C4-2B (cell line): Measurements from ENCODE around the gene PLA2G3.
A peak's percentile ranks its signal among the peaks of the same experiment; 100 is the strongest.

Experiments
- H3K27ac ChIP-seq: fragments of 450-650 bp; 2 replicates; pipeline ENCODE4 v1.5.1; 2017
- CTCF ChIP-seq: fragments of 450-650 bp; conservative IDR thresholded peaks from 2 replicates; pipeline ENCODE4 v1.5.1; 2017; ENCODE audit warnings: mild to moderate bottlenecking
- ZFX ChIP-seq: fragments of 450-650 bp; IDR thresholded peaks from 2 replicates; pipeline ENCODE4 v1.6.1; 2017

PLA2G3 gene

DNA sequence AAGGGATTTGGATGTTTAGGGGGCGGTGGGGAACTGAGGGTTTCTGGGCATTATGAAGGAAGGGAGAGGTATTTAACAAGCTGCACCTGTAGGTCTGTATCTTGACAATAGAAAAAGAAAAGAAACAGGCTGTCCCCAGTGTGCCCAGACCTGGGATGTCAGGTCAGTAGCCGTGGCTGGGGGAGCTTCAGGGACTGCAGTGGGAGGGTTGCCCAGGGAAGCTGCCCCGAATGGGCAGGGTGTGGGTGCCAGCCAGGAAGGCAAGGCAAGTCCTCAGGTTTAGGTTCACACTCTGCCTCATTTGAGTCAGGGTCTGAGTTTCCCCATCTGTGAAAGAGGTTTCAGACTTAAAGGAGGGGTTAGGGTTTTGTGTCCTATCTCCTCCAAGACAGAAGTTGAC is 16.0 kb downstream of the PLA2G3 start:
- TF ChIP-seq ZFX, result no peak
- no peak for TF ChIP-seq CTCF
- H3K27ac ChIP-seq, result no peak overlapping the region

DNA sequence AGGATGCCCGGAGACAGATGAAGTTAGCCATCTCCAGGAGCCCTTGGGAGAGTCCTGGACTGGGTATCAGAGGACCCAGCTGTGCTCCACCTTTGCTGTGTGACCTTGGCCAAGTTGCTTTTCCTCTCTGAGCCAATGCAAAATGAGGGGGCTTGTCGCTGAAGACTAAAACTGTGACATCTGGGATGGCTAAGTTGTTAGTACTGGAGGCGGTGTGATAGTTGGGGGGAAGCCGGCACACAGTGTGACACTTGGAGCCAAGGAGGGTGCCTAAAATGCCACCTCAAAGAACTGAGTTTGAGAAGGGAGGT is 17.1 kb downstream of the PLA2G3 start:
- H3K27ac ChIP-seq, result peak overlapping the region; percentile 80
- TF ChIP-seq ZFX (no peak), CTCF (no peak)

- H3K27ac ChIP-seq, result peak within 1 kb of the TSS; percentile 80
- TF ChIP-seq ZFX (0 out of 2 replicates have a peak, but pooled peaks have one; percentile 24), CTCF (no peak)
Observed at GRCh38 chr22:31122532-31123291, 17.6 kb downstream of the PLA2G3 start, which contains the start of gene INPP5J. Gene INPP5J, plus strand, starts transcription at chr22:31122966. Its CDS starts 49 bp downstream, at chr22:31123015.

DNA sequence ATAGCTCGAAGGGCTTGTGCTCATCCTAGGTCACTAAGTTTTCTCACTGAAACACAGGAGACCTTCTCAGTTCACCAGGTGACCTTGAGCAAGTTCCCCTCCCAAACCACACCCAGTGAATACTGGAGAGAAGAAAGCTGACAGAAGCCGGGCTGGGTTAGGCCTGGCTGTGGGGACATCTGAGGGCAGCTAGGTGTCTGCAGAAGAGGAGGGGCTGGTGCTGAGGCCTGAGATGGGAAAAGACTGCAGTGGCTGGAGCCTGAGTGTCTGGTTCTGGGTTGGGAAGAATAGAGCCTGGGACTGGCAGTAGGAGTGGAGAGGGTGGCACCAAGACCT is 18.1 kb downstream of the PLA2G3 start:
- no peak for TF ChIP-seq ZFX
- no peak for TF ChIP-seq CTCF
- peak overlapping the region; percentile 80 for H3K27ac ChIP-seq

- H3K27ac ChIP-seq, result peak overlapping the region; percentile 80
Observed at GRCh38 chr22:31121403-31121802, 18.9 kb downstream of the PLA2G3 start.

GRCh38 chr22:31120642-31121041 is 19.7 kb downstream of the PLA2G3 start:
- TF ChIP-seq ZFX (no peak), CTCF (no peak)
- H3K27ac ChIP-seq, result no peak overlapping the region

More at GRCh38 chr22:31121403-31121802, 18.9 kb downstream of the PLA2G3 start:
- TF ChIP-seq ZFX (no peak), CTCF (no peak)

GRCh38 chr22:31120230-31120629 is 20.1 kb downstream of the PLA2G3 start:
- TF ChIP-seq CTCF (no peak), ZFX (no peak)
- H3K27ac ChIP-seq, result no peak overlapping the region
